Left ventricle myocardium inferior (tissue), 1 donor: ENCODE measurements around the gene SORCS2. TPM values are rescaled to one million over a fixed set of nuclear protein-coding genes. Genes with fewer than 3 reads are reported as not detected.

Experiments
- DNase-seq: peaks from one replicate; pipeline ENCODE4 v3.0.0-alpha.2; 2020
- H3K27ac ChIP-seq: fragments of 200-600 bp; replicated peaks from 2 replicates; pipeline ENCODE4 v1.8.0; 2021
- H3K27me3 ChIP-seq: fragments of 200-600 bp; 2 replicates; pipeline ENCODE4 v1.8.0; 2021; ENCODE audit warnings: low read depth
- H3K36me3 ChIP-seq: fragments of 200-600 bp; 2 replicates; pipeline ENCODE4 v1.8.0; 2021
- H3K4me1 ChIP-seq: fragments of 200-600 bp; 2 replicates; pipeline ENCODE4 v1.8.0; 2021
- H3K4me3 ChIP-seq: fragments of 200-600 bp; 2 replicates; pipeline ENCODE4 v1.8.0; 2021; ENCODE audit warnings: mild to moderate bottlenecking, moderate library complexity
- H3K9me3 ChIP-seq: fragments of 200-600 bp; replicated peaks from 2 replicates; pipeline ENCODE4 v1.8.0; 2021
- CTCF ChIP-seq: fragments of 200-600 bp; IDR thresholded peaks from 2 replicates; pipeline ENCODE4 v1.8.0; 2021; ENCODE audit warnings: antibody characterized with exemption, mild to moderate bottlenecking, borderline replicate concordance
- intact Hi-C: fragments of 100-400 bp; cut with micrococcal nuclease; formaldehyde crosslinking; loops from one replicate; pipeline ENCODE4 v1.11.0; 2022
- total RNA-seq: library from RNA; stranded (reverse); fragmentation: NEBNext Ultra II Directional; extraction: Animal tissue kit (Norgen Biotek cat#: 25700); gene quantifications from one replicate; pipeline ENCODE4 v1.2.1, GENCODE V29; 2021
- donor health status: DM: no; HTN: yes; CAD: no; lungs with severe emphysema.

SORCS2 gene
- total RNA-seq, 1 donor from 2014 or later = 1.2 TPM

DNA sequence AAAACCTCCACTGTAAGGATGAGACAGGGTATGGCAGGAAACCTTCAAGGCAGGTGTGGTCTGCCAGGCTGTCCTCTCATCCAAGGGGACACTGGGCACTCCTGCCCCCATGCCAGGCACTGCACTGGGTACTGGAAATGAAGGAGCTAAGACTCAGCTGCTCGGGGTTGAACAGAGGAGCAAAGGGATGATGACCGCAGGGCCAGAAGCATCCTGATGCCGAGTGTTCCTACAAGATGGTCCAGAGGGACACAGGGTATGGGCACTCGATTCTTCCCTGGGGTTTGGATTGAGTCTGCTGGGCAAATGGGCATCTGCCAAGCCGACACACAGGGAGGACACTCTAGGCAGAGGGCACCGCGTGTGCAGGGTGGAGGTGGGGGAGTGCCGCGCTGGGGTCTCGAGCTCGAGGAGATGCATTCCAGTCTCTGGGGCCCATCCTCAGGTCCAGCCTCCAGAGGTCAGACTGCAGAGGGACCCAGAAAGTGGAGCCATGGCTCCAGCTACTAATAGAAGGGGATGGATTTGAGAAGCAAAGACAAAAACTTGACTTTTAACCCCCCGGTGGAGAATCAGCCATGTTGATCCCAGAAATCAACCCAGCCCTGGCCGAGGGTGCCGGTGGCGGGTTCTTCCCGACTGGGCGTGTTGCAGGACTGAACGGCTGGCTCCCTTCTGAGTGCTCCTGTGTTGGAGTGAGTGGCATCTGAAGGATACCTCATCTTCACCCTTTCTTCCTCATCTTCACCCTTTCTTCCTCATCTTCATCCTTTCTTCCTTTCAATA is 500.3 kb downstream of the SORCS2 start:
- H3K9me3 ChIP-seq = no peaks in the 10 kb centered on the region
- DNase-seq = no peak
- TF ChIP-seq CTCF = no peak
- H3K36me3 ChIP-seq = no peaks in the 10 kb centered on the region
- no peak overlapping the region for H3K27ac ChIP-seq
- peaks cover 26% of the 10 kb centered on the region for H3K27me3 ChIP-seq
- H3K4me3 ChIP-seq = no peak overlapping the region
- intact Hi-C loops = no loop called here
- H3K4me1 ChIP-seq = no peaks in the 10 kb centered on the region

GRCh38 chr4:7693237-7693608 is 500.9 kb downstream of the SORCS2 start:
- DNase-seq = no peak
- intact Hi-C loops = no loop called here
- no peak overlapping the region for H3K4me3 ChIP-seq

GRCh38 chr4:7693711-7694110 is 501.4 kb downstream of the SORCS2 start:
- H3K4me1 ChIP-seq = peaks cover 6% of the 10 kb centered on the region
- no peak overlapping the region for H3K27ac ChIP-seq
- intact Hi-C loops = no loop called here
- no peak for DNase-seq
- peaks cover 35% of the 10 kb centered on the region for H3K27me3 ChIP-seq
- no peak overlapping the region for H3K4me3 ChIP-seq
- H3K36me3 ChIP-seq = no peaks in the 10 kb centered on the region
- TF ChIP-seq CTCF = no peak
- H3K9me3 ChIP-seq = no peaks in the 10 kb centered on the region

More at GRCh38 chr4:7693237-7693608, 500.9 kb downstream of the SORCS2 start:
- Histone ChIP-seq H3K27ac (no peak overlapping the region), H3K36me3 (no peaks in the 10 kb centered on the region), H3K9me3 (no peaks in the 10 kb centered on the region), H3K4me1 (peaks cover 6% of the 10 kb centered on the region), H3K27me3 (peaks cover 30% of the 10 kb centered on the region)
- TF ChIP-seq CTCF = no peak

- Histone ChIP-seq H3K36me3 (no peaks in the 10 kb centered on the region), H3K27ac (no peak overlapping the region), H3K4me1 (peaks cover 6% of the 10 kb centered on the region), H3K9me3 (no peaks in the 10 kb centered on the region), H3K27me3 (peaks cover 35% of the 10 kb centered on the region), H3K4me3 (no peak overlapping the region)
- no peak for DNase-seq
- intact Hi-C loops = no loop called here
- no peak for TF ChIP-seq CTCF
These were observed 502.0 kb downstream of the SORCS2 start for GRCh38 chr4:7694324-7694723.

DNA sequence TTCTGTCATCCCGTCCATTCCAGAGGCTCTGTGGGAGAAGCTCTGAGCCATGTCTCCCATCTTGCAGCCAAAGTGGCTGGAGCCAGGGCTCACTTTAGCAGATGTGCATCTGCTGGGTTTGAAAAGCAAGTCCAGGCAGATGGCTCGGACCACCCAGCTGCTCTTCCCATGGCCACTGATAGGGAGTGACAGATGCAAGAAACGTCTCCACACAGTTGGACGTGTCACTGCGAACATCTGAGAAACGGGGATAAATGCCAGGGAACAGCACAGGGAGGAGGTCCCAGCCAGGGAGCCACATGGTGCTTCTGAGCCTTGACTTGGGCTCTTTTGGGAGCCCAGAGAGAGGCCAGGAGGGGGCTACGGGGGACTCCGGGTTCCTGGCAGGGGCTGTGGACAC is 505.0 kb downstream of the SORCS2 start:
- intact Hi-C loops = no loop called here
- Histone ChIP-seq H3K9me3 (no peaks in the 10 kb centered on the region), H3K4me3 (no peak overlapping the region), H3K4me1 (peaks cover 6% of the 10 kb centered on the region), H3K36me3 (no peaks in the 10 kb centered on the region), H3K27me3 (peaks cover 49% of the 10 kb centered on the region), H3K27ac (peak overlapping the region; percentile 41)
- peak; percentile 28 for DNase-seq
- no peak for TF ChIP-seq CTCF
